Gastroesophageal sphincter (tissue), 3 donors: ENCODE results near the gene ATP5F1D.

ENCODE experiments used
- EP300 ChIP-seq: sonication (generic); formaldehyde crosslinking; IDR thresholded peaks from one replicate; pipeline ENCODE4 v1.6.1; 2017; ENCODE audit warnings: antibody characterized with exemption, mild to moderate bottlenecking
- POLR2A ChIP-seq, 2 donors: fragments of 450-650 bp; IDR thresholded peaks; one replicate each; pipeline ENCODE4 v1.6.1; 2017; ENCODE audit warnings: antibody characterized with exemption in 2 of 2, mild to moderate bottlenecking in 2 of 2, moderate library complexity in 1 of 2
- TF ChIP-seq, protein P1 (sequence below), 4 experiments: fragments of 200-600 bp in 2 of 4; fragments of 450-650 bp in 2 of 4; sonication (generic) in 1 of 4; IDR thresholded peaks; one replicate each; pipeline ENCODE4 v1.5.1; 2017 to 2019; ENCODE audit warnings: antibody characterized with exemption in 4 of 4, mild to moderate bottlenecking in 2 of 4, moderate library complexity in 2 of 4

DNA sequence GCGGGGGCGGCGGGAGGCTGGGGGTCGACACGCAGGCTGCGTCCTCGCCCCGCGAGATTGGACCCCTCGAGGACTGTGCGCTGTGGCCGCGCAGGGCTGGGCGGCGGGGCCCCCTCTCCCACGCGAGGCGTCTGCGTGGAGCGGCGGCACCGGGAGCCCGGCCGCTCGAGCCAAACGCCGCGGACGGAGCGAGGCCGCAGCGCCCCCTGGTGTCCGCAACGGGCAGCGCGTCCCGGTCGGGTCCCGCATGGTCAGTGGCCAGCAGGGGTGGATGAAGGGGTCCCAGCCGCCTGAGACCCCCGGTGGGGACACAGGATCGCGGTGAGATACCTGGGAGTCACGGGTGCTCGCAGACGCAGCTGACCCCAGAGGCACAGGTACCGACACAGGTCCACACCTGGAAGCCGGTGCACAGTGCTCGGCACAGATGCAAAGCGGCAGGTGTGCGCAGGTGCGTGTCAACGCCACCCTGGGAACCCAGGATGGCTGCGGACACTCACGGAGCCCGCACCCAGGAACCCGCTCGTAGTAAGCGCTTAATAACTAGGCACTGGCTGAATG lies 25.4 kb downstream of the ATP5F1D start:
- TF ChIP-seq, protein P1, sequence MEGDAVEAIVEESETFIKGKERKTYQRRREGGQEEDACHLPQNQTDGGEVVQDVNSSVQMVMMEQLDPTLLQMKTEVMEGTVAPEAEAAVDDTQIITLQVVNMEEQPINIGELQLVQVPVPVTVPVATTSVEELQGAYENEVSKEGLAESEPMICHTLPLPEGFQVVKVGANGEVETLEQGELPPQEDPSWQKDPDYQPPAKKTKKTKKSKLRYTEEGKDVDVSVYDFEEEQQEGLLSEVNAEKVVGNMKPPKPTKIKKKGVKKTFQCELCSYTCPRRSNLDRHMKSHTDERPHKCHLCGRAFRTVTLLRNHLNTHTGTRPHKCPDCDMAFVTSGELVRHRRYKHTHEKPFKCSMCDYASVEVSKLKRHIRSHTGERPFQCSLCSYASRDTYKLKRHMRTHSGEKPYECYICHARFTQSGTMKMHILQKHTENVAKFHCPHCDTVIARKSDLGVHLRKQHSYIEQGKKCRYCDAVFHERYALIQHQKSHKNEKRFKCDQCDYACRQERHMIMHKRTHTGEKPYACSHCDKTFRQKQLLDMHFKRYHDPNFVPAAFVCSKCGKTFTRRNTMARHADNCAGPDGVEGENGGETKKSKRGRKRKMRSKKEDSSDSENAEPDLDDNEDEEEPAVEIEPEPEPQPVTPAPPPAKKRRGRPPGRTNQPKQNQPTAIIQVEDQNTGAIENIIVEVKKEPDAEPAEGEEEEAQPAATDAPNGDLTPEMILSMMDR (IDR thresholded peaks at IDR 0.05): peak in 3 of 4 experiments; percentile 98 to 100 (median 100)
- TF ChIP-seq EP300 (no peak), POLR2A (IDR thresholded peaks at IDR 0.05) (peak in 1 of 2 donors; percentile 28)
